ENCODE data around the gene ST6GALNAC3. TPM values are rescaled to one million over a fixed set of nuclear protein-coding genes. Genes with fewer than 3 reads are reported as not detected.

The ST6GALNAC3 gene
- total RNA-seq, 1 donor from 2014 or later: 46.8 TPM

DNA sequence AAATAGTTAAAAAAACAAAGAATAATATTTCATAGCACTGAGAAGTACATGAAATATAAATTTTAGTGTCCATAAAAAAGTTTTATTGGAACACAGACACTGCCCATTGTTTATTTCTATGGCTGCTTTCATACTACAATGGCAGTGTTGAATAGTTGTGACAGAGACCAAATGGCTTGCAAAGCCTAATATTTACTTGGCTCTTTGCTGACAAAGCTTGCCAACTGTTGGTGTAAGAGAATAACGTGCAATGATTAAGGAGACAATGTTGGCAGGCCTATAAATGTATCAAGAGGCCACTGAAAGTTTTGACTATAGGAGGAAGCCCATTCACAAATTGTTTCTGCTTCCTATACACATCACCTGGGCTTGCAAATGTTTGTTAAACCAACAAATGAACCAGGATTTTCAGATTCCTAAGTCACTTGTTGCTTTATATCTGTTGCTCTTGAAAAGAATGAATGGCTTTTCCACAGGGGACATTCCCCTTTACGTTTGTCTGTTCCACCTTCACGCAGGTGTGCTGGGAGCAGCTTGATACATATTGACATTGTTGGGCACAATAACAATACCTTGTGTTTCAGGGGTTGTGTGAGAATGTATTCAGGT lies 5.5 kb upstream of the ST6GALNAC3 start:
- no peak for TF ChIP-seq CTCF (IDR thresholded peaks at IDR 0.05; ENCODE audit: unreplicated experiment)
- Mint-ChIP-seq H3K4me3 (ENCODE audit: unreplicated experiment) (no peak overlapping the region), H3K27me3 (ENCODE audit: unreplicated experiment) (no peaks in the 10 kb centered on the region), H3K36me3 (ENCODE audit: low read depth, unreplicated experiment) (no peaks in the 10 kb centered on the region), H3K27ac (ENCODE audit: unreplicated experiment) (no peak overlapping the region), H3K4me1 (ENCODE audit: unreplicated experiment) (peaks cover 8% of the 10 kb centered on the region), H3K9me3 (ENCODE audit: unreplicated experiment) (no peaks in the 10 kb centered on the region)
- DNase-seq (ENCODE audit: low spot score): no peak

DNA sequence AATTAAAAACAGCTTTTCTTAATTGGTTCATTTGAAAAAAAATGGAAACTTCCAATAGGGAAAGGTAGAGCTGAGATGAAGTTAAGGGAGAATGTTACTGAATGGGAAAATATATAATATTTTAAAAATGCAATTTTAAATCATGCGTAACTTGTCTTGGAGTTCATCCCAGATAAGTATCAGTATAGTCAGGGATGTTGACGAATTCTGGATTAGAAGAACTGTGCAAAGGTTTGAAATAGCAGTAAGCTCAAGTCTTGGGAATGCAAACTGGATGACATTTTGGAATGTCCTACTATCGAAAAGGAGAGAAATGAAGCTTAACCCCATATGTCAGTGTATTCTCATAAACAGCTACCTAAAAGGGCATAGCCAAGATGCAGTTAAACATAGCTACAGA lies 4.0 kb upstream of the ST6GALNAC3 start:
- no peaks in the 10 kb centered on the region for H3K9me3 Mint-ChIP-seq (ENCODE audit: unreplicated experiment)
- H3K27me3 Mint-ChIP-seq (ENCODE audit: unreplicated experiment): peaks cover 4% of the 10 kb centered on the region
- no peak overlapping the region for H3K4me3 Mint-ChIP-seq (ENCODE audit: unreplicated experiment)
- peaks cover 20% of the 10 kb centered on the region for H3K4me1 Mint-ChIP-seq (ENCODE audit: unreplicated experiment)
- no peak for TF ChIP-seq CTCF (IDR thresholded peaks at IDR 0.05; ENCODE audit: unreplicated experiment)
- H3K27ac Mint-ChIP-seq (ENCODE audit: unreplicated experiment): no peak overlapping the region
- DNase-seq (ENCODE audit: low spot score): no peak
- no peaks in the 10 kb centered on the region for H3K36me3 Mint-ChIP-seq (ENCODE audit: low read depth, unreplicated experiment)

DNA sequence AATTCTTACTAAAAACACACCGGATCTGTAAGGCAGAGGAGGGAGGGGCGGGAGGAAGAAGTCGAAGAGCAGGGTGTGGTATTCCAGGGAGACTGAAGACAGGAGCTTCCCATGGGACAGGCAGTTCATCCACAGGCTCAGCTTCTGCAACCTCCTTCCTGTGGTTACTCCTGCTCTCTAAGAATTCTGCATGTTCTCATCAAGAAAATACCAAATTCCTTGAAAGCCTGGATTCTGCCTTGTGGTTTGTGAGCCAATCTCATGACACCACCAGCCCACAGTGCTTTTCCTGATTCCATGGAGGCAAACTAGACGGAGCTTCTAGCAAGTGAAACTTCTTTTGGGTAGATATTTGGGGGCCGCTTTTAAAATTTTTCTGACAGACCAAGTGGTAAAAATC lies 1.1 kb upstream of the ST6GALNAC3 start:
- Mint-ChIP-seq H3K4me3 (ENCODE audit: unreplicated experiment) (peak overlapping the region; percentile 76), H3K36me3 (ENCODE audit: low read depth, unreplicated experiment) (no peaks in the 10 kb centered on the region), H3K4me1 (ENCODE audit: unreplicated experiment) (peaks cover 32% of the 10 kb centered on the region), H3K27ac (ENCODE audit: unreplicated experiment) (no peak overlapping the region), H3K27me3 (ENCODE audit: unreplicated experiment) (peaks cover 5% of the 10 kb centered on the region), H3K9me3 (ENCODE audit: unreplicated experiment) (no peaks in the 10 kb centered on the region)
- no peak for TF ChIP-seq CTCF (IDR thresholded peaks at IDR 0.05; ENCODE audit: unreplicated experiment)
- no peak for DNase-seq (ENCODE audit: low spot score)

DNA sequence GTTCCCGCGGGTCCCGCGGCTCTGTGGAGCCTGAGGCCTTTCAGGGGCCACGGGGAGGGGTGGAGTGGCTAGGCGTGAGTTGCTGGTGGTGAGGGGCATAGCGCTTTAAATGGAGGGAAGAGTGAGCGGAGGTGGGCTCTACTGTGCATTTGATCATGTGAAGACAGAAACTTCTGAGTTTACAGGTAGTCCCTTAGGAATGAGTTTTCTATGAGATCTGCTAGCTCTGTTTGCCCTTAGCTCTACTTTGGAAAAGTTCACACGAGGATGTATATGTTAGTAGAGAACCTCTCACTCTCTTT lies 593 bp downstream of the ST6GALNAC3 start:
- peak overlapping the region; percentile 96 for H3K4me3 Mint-ChIP-seq (ENCODE audit: unreplicated experiment)
- H3K4me1 Mint-ChIP-seq (ENCODE audit: unreplicated experiment): peaks cover 40% of the 10 kb centered on the region
- no peak for TF ChIP-seq CTCF (IDR thresholded peaks at IDR 0.05; ENCODE audit: unreplicated experiment)
- no peak for DNase-seq (ENCODE audit: low spot score)
- H3K36me3 Mint-ChIP-seq (ENCODE audit: low read depth, unreplicated experiment): no peaks in the 10 kb centered on the region
- no peaks in the 10 kb centered on the region for H3K9me3 Mint-ChIP-seq (ENCODE audit: unreplicated experiment)
- peaks cover 5% of the 10 kb centered on the region for H3K27me3 Mint-ChIP-seq (ENCODE audit: unreplicated experiment)
- H3K27ac Mint-ChIP-seq (ENCODE audit: unreplicated experiment): peak overlapping the region; percentile 89

DNA sequence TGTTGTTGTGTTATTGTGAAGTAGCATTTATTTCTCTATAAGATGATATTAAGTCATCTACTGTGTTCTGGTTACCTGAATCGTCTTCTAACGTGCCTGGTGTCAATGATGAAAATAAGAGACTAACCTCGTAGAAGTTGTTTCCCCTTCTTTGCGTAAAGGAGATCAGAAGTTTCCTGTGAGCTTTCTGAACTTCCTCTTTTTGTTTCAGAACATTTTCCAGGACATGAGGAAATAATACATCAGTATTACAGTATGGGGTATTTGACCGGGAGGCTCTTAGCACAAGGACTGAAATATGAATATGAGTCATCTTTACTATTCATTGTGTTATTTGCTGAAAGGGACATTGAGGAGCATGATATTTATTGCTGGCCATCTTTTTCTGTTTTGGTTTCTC lies 1.3 kb downstream of the ST6GALNAC3 start:
- no peaks in the 10 kb centered on the region for H3K36me3 Mint-ChIP-seq (ENCODE audit: low read depth, unreplicated experiment)
- peaks cover 46% of the 10 kb centered on the region for H3K4me1 Mint-ChIP-seq (ENCODE audit: unreplicated experiment)
- H3K27ac Mint-ChIP-seq (ENCODE audit: unreplicated experiment): peak overlapping the region; percentile 89
- H3K27me3 Mint-ChIP-seq (ENCODE audit: unreplicated experiment): peaks cover 5% of the 10 kb centered on the region
- H3K9me3 Mint-ChIP-seq (ENCODE audit: unreplicated experiment): no peaks in the 10 kb centered on the region
- no peak for TF ChIP-seq CTCF (IDR thresholded peaks at IDR 0.05; ENCODE audit: unreplicated experiment)
- H3K4me3 Mint-ChIP-seq (ENCODE audit: unreplicated experiment): peak overlapping the region; percentile 96
- no peak for DNase-seq (ENCODE audit: low spot score)
